Stimulated activated CD8-positive, alpha-beta memory T cell treated with anti-CD3 and anti-CD28 coated beads, Interleukin-15, amount 100 ng/mL, for 24 hours (primary cell): ENCODE results near the gene MAP4.

Experiments used
- DNase-seq: peaks from one replicate; pipeline ENCODE4 v3.0.0-alpha.2; 2020; ENCODE audit warnings: low read depth

MAP4 gene

GRCh38 chr3:47971081-47971480 is 45.1 kb downstream of the MAP4 start:
- DNase-seq = no peak

DNA sequence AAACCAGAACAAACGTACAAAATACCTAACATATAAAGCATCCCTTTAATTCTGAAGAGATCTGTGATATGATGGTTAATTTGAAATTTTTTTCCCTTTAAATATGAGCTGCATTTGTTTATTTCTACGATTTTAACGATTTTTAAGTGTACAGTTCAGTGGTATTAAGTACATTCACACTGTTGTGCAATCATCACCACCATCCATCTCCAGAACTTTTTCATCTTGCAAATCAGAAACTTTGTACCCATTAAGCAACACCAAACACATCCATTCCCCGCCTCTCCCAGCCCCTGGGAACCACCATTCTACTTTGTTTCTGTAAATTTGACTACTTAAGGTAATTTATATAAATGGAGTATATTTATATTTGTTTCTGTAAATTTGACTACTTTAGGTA is 51.5 kb downstream of the MAP4 start:
- DNase-seq = no peak

GRCh38 chr3:47961815-47962606 is 54.2 kb downstream of the MAP4 start:
- no peak for DNase-seq

- no peak for DNase-seq
Measured at GRCh38 chr3:47961036-47961435, 55.2 kb downstream of the MAP4 start.

DNA sequence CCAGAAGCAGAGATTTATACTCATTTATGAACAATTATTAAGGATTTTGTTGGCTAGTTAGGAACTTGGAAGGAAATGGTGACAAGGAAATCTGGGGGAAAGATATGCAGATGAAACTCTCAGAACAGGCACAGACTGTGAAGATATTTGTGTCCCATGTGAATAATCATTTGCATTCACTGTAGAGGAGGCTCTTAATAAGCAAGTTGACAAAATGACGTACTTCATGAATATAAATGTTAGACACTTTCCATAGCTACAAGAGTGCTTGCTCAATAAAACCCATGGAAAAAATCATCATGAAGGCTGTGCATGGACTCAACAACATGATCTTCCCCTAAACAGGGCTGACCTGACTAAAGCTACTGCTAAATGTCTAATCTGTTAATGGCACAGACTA is 59.7 kb downstream of the MAP4 start:
- DNase-seq = no peak

DNA sequence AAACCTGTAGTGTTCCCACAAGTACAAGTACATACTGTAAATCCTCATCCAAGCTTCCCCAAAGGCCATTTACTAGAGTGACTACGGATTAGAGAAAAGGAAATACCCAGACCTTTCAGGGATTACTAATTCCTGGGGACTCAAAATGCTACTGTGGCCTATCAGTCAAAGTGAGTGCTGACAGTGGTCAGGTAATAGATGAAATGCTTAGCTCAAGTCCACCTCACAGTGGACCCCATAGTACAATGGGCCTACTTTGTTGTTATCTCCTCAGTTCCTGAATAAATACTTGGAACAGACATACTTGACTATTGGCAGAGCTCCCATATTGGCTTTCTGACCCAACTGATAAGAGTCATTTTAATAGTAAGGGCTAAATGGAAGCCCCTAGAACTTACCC is 61.6 kb downstream of the MAP4 start:
- no peak for DNase-seq

DNA sequence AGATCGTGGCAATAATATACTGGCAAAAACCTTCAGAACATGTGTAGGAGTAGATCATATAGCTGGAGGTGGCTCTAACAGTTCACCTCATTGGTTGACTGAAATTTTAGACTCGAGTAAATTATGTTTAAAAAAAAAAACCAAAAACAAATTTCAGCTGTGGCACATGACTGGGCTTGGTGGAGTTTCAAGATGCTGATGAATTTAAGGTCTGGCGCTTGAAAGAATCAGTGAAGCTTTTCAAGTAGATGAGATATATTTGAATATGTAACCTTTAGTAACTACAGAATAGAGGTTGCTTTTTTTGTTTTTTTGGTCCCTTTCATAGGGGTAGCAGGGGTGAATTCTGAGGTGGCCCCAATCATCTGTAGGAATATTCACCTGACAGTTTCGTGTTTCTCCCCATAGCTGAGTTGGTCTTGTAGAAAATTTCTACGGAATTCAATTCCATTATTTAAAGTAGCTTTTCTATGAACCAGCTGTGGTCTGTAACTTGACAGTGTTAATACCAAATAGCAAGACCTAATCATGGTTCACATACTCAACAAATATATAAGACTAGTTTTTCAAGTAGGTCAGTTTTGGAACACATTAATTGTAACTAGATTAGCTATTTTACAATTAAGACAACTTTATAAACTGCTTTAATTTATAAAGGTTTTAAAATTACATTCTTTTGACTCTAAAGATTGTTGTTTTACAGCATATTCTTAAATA is 65.6 kb downstream of the MAP4 start:
- DNase-seq = no peak

GRCh38 chr3:47949979-47950378 is 66.2 kb downstream of the MAP4 start:
- no peak for DNase-seq

DNA sequence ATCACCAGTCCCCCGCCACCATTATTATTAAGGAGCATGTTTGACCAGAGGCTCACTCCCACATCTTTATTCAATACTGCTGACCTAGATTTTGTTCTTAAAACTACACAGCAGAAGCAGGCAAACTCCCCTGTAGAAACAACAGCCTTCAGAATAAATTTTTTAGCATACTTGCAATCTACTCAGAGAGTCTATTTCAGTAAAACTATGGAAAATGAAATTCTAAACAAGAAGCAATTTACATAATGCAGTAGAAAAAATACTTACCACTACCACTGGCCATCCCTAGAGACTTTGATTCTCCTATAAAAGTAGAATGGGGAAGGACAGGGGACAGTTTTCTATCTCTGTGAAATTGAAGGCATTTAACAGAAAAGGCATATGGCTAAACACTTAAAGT is 76.0 kb downstream of the MAP4 start:
- no peak for DNase-seq

- no peak for DNase-seq
Measured at GRCh38 chr3:47932421-47932820, 83.8 kb downstream of the MAP4 start.

- DNase-seq = no peak
Measured at GRCh38 chr3:47930979-47931378, 85.2 kb downstream of the MAP4 start.

DNA sequence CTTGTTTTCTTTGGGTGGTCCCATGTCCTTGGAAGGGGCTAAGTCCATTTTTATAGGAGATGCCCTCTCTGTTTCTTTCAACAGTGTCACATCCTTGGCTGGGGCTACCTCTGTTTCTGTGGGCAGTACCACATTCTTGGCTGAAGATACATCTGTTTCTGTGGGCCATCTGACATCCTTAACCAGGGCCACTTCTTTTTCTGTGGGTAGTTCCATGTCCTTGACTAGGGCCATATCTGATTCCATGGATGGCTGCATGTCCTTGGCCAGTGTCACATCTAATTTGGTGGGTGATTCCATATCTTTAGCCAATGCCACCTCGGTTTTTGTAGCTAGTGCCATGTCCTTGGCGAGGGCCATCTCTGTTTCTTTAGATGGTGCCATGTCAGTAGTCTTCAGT is 99.5 kb downstream of the MAP4 start:
- no peak for DNase-seq

GRCh38 chr3:47916201-47916600 is 100.0 kb downstream of the MAP4 start:
- DNase-seq = no peak

DNA sequence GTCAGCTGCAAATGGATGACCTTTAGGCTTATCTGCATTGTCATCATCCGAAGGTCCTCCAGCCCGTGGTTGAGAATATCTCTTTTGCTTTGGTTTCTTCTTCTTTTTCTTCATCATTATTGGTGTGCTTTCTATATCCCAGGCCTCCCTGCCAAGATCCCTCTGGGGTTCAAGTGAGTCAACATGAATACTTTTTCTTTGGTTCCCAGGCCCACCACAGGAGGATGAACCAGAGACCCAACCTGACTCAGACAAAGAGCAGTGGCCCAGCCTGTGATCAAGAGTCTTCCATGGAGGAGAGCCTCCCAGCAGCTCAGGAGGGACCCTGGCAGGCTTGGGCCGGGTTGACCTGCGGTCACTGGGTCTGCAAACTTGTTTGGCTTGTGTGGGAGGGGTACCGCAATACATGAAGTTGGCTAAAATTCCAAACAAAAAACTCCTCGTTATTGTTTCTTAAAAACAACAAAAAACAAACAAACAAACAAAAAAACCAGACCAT is 104.2 kb downstream of the MAP4 start:
- no peak for DNase-seq

- DNase-seq = no peak
Measured at GRCh38 chr3:47910777-47911440, 105.3 kb downstream of the MAP4 start.

DNA sequence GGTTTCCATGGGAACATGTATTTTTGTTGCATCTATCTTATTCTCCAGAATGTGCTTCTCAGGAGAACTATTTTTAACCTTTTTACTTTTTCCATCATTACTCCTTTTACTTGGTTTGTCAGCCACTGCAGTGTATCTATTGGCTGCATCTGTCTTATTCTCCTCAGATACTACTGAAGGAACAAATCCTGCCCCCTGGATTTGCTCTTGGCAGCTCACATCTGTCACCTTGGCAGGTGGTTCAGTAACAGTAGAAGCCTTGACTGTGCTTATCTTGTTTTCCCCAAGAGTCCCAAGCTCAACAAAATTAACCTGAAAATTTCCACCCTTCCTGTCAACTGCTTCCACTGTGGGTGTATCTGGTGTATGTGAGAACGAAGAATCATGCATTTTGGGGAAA is 106.0 kb downstream of the MAP4 start:
- DNase-seq = no peak

GRCh38 chr3:47909607-47910006 is 106.6 kb downstream of the MAP4 start:
- no peak for DNase-seq

GRCh38 chr3:47908744-47909143 is 107.5 kb downstream of the MAP4 start:
- no peak for DNase-seq

DNA sequence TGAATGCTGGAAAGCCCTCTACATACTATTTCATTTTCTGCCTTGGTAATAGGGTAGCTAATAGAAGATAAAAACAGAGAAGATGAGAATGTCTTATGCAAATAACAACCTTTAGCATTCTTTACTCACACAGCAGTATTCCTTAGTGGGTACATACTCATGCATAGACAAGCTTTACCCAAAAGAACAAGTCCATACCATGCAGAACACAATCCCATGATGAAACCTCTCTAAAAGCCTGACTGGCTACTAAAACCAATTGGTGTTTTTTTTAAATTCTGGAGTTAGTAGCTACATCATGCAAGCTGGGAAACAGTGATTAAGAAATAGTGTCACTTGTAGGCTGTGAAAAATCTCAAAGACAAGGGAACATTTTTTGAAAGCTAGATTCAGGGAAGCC is 108.4 kb downstream of the MAP4 start:
- DNase-seq = no peak

DNA sequence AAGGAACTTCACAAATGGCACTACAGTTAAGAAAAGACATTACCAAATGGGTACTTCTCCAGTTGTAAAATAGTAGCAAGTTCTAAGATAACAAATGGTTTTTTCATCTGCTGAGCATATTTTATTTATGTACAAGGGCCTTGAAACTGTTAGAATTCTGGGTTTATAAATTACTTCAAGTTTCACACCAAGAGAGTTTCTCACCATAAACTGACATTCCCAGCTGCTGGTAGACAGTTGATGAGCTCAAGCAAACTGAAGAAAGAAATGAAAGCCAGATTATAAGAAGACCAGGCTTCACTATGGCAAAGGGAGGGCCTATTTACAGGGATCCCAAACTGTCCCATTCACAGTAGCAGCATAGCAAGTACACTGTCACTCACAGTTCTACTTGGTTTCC is 113.5 kb downstream of the MAP4 start:
- no peak for DNase-seq

- DNase-seq = no peak
Measured at GRCh38 chr3:47901280-47901833, 114.9 kb downstream of the MAP4 start.

GRCh38 chr3:47899495-47900108 is 116.6 kb downstream of the MAP4 start:
- DNase-seq = no peak
